GM19025 (cell line): ENCODE measurements around the gene IGIP.
"Not testable (repeated sequence)": the region's sequence is repeated elsewhere in the genome, so short reads cannot be mapped to it uniquely, and the experiment has no call there.

Source experiments
- ATAC-seq: cut with Tn5 transposase; IDR thresholded peaks from one replicate; pipeline ENCODE4 v1.9.1; 2021; ENCODE audit warnings: mild to moderate bottlenecking, low read depth, moderate library complexity; ENCODE audit not compliant: unreplicated experiment

IGIP gene

DNA sequence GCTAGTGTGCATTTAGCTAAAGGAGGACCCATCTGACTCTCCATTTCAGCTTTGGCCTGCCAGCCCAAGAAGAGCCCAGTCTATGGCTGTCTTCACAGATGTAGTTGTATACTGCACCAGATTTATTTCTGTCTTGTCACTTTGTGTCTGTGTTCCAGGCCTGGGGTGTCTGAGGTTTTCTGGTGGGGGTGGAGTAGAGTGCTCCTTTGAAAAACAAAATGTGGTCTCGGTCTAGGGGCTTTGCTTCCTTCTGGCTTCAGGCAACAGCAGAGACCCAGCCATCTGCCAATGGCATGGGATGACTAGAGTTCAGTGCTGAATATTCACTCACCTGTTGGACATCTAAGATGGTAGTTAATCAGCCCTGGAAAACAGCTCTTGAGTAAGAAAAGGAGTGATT lies 10.9 kb downstream of the IGIP start:
- ATAC-seq: no peak

DNA sequence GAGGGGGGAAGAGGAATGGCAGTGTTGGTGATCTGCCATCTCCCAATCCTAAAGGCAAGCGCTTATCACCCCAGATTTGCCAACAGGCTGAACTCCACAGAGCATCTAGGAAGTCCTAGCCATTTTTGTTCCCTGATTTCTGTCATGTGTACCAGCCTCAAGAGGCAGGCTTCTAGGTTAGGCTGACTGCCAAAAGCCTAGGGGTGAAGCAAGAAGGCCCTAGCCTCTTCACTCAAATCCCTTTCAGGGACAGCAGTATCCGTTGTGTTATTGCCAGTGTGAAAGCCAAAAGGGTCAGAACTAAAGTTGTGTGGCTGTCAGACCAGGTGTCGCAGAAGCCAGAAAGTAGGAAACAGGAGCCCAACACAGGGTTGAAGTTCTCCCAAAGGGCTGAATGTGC lies 14.7 kb downstream of the IGIP start:
- ATAC-seq: no peak

DNA sequence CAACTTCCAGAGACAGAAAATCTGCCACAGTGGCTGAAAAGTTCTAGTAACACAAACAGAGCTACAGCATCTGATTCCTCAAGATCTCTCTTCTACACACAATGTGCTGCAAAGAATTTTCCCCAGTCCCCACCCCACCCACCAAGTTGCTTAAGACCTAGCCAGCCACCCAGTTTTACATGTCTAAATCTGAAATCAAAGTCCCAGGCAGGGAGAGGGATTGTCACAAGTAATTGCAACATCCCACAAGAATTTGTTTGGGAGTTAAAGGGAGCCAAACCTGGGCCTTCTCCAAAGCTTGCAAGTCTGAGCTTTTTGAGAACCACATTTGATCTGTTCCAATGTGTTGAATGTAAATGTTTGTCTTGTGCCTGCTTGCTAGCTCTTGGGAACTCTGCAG lies 15.5 kb downstream of the IGIP start:
- no peak for ATAC-seq

DNA sequence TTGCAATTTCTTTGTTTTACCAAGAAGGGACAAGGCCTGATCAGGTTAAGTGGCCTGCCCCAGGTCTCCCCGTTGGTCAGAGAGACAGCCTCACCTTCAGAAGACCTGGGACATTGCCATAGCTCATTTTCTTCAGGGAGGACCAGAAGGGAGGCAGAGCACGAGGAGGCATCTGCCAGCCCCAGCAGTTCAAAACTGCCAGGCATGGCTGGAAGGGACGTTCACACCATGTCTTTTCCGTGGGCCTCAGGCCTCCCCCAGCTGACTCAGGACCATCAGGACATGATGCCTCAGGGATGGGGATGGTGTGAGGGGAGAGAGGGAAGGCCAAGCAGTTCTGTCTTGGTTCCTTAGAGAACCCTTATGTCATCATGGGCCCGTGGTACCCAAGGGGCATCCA lies 16.5 kb downstream of the IGIP start:
- no peak for ATAC-seq

DNA sequence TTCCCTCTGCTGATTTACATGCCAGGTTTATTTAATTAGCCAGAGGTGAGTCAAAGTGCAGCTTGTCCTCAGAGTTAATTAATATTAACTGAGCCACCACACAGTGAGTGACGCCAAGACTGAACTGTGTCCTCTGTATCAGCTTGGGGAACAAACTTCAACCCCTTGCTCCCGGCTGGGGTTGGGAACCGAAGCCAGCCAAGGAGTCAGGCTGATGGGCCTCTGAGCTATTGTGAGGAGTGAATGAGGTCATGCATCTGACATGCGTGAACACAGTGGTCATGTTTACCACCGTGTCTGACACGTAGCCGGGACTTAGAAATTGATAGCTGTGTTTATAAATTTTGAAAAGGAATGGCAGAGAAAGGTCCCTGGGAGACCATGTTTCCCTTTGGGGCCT lies 17.1 kb downstream of the IGIP start:
- ATAC-seq: no peak

GRCh38 chr5:140143521-140144258 lies 18.0 kb downstream of the IGIP start:
- ATAC-seq: no peak

DNA sequence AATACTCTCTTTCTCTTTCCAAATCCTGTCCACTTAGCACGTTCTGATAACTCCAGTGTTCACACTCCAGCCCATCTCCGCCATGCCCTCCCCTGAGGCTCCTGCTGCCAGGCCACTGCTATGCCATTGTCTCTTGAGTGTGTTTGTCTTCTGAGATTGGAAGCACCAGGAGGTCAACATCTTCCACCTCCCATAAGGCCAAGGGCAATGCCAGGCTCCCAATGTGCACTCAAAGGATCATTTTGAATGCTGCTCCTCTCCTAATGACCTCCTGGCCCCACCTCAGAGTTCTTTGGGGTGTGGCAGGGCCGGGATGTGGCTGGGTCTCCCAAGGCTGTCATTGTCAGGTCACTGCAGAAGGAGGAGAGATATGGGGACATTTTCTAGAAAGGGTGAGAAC lies 19.5 kb downstream of the IGIP start:
- no peak for ATAC-seq

DNA sequence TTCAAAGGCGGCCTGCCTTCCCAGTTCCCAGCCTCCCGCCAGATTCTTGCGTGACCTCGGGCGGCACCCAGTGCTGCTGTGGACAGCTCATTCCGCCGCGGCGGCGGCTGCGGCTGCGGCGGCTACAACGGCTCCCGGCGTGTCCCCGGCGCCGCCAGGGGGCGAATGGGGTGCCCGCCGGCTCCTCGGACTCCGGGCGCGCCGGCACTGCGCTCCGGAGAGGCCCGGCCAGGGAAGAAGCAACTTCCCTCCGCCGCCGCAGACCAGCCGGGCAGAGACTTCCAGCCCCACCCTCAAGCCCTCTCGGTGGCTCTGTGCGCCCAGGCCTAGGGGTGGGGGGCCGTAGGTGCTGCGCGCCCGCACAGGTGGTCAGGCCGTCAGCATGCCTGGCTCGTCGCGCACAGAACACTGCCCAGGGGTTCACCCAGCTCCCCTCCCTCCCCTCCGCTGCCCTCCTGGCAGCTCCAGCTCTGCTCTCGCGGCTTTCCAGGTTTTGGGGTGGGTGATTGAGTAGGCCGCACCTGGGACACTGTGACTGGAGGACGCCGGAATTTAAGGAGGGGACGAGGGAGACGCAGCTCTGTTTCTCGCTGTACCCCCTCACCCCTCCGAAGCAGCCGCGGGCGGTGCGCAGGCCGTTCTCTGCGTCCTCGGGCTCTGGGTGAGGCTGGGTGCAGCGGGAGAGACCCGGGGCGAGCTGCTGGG lies 20.2 kb downstream of the IGIP start:
- ATAC-seq: no peak

- no peak for ATAC-seq
Measured at GRCh38 chr5:140146523-140146842, 20.7 kb downstream of the IGIP start.

- ATAC-seq: no peak
Measured at GRCh38 chr5:140147460-140147859, 21.7 kb downstream of the IGIP start.

GRCh38 chr5:140148508-140148907 lies 22.8 kb downstream of the IGIP start:
- no peak for ATAC-seq

DNA sequence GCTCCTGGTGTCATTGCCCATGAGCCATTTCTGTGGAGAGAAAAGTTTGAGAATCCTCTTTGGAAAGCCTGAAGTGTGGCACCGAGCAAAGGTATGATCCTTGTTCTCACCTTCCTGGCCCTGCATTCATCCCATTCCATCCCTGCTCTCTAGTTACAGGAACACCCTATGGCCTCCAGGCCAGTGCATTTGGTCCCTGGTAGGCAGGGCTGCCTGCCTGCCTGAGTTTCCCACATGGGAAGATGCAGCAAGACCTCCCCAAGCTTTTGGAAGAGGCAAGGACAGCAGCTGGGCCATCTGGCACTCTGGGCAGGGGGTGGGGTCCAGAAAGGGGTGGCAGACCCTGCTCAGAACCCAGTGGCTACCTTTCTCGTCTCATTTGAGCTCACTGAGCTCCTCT lies 24.5 kb downstream of the IGIP start:
- no peak for ATAC-seq

DNA sequence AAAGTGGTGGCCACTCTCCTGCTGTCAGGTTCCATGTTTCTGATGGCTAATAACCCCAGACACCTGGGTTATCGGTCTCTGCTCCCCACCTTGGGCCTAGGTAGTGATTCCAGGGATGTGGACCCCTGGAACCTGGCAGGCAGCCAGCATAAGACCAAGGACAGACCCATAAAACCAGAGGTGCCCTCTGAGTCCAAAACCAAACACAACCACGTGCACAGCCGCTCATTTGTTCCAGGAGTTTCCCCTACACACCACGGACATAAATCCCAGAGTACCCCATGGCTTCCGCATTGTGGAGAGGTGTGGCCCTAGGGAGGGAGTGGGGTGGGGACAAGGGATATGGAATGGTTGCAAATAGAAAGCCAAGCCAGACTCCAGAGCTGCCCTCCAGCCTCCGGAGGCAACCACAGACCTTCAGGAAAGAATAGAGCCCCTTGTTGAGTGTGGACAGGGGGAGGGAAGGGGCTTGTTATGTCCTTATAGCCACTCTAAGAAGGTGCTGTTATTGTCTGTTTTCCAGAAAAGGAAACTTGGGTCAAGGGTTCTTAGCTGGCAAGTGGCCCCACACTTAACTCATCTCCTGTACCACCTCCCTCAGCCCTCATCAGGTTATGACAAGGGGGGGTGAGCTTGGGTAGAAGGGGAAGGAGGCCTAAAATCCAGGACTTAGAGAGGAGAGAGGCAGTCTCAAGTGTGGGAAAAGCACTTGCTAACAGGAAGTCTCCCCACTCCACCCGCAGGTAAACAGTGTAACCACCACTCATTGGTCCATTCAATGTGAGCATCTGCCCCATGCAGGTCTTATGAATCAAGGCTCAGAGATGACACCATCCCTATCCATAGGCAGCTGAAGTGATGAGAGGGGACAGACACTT lies 25.6 kb downstream of the IGIP start:
- no peak for ATAC-seq

DNA sequence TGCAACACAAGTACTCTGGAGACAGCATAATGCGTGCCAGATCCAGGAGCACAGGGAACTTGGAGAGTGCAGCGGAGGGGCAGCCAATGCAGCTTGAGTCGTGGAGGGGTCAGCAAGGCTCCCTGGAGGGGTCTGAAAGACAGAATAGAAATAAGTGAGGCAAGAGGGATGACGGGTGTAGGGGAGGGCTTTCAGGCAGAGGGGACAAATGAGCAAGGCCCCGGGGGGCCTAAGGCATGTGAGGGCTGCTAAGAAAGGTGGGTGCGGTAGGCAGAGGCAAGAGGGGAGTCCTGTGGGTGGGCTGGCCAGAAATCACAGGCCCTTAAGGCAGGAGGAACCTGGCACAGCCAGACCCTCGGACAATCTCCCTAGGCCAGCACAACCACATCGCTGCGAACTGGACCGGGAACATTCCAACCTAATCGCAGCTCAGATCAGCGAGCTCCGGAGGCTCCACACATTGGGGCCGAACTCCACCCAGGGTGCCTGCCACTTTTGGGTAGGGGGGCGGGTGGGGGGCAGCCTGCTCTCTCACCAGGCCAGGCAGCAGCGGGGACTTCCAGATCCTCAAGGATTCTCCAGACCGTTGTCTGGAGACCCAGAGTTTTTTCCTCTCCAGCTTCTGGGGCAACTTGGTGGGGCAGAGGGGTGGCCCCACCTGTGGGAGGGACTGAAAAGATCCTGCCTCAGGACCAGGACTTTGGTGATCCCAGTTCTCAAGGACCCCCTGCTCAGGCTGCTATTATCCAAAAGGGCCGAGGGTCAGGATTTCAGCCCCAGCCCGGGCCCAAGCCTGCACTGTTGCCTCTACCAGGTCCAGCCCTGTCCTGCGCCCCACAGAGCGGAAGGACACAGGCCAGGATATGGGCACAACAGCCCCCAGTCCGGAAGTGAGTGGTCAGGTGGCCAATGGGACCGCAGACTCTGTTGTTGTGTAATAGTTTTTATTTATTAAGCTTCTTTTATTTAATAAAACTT lies 26.6 kb downstream of the IGIP start:
- ATAC-seq: no peak

- ATAC-seq: no peak
Measured at GRCh38 chr5:140153255-140153654, 27.5 kb downstream of the IGIP start.

DNA sequence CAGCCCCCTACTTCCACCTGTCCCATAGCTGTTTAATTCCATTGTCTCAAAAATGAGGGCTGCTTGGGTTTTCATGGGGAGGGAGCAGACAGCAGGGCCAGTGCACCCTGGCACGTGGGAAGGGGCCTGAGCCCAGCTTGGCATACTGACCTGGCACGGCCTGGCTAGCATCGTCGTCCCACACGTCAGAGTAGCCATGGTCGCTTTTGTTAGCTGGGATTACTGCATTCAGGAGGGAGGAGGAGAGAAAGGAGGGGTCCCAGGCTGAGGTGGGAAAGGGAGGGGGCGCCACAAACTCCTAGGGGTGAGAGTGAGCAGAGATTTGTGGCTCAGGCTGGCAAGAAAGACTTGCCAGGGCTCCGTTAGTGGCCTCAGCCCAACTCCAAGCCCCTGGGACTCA lies 28.2 kb downstream of the IGIP start:
- no peak for ATAC-seq

DNA sequence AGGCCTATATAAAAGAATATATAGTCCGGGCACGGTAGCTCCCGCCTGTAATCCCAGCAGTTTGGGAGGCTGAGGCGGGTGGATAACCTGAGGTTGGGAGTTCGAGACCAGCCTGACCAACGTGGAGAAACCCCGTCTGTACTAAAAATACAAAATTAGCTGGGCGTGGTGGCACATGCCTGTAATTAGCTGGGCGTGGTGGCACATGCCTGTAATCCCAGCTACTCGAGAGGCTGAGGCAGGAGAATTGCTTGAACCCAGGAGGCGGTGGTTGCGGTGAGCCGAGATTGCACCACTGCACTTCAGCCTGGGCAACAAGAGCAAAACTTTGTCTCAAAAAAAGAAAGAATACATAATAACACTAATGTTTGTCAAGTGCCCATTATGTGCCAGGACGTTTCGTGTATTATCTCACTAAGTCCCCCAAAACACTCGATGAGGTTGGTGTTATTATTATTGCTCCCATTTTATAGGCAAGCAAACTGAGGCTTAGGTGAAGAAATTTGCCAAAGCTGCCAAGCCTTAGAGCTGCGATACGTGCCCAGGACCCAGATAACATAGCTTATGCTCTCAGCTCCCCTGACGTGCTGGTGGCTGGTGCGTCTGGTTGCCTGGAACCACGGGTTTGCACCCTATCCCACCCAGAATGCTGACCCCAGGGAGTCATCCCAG lies 29.1 kb downstream of the IGIP start:
- ATAC-seq: not testable (repeated sequence)

- peak; percentile 95 for ATAC-seq
Measured at GRCh38 chr5:140157032-140157781, 31.5 kb downstream of the IGIP start.
